Natural killer cell (primary cell): ENCODE measurements around the gene PSMD6. TPM values are rescaled to one million over a fixed set of nuclear protein-coding genes. Genes with fewer than 3 reads are reported as not detected.

ENCODE experiments used
- ATAC-seq, 3 donors: fragments of 150-1000 bp in 2 of 3; fragments of 200-7000 bp in 1 of 3; cut with Tn5 transposase; 1 replicate in 1 of 3; 2 replicates in 2 of 3; pipeline ENCODE4 v1.10.0; 2021; ENCODE audit warnings: mild to moderate bottlenecking in 2 of 3, moderate library complexity in 2 of 3
- DNase-seq, 2 donors: peaks; one replicate each; pipeline versions ENCODE4 v3.0.0 to v3.0.0-alpha.2; 2013 to 2021; ENCODE audit warnings: mixed read lengths in 1 of 2
- H3K27ac ChIP-seq: one replicate; pipeline ENCODE4 v1.5.1; 2013; ENCODE audit warnings: mild to moderate bottlenecking, low read length
- H3K27me3 ChIP-seq: one replicate; pipeline ENCODE4 v1.6.1; 2013; ENCODE audit warnings: low read length; ENCODE audit not compliant: control insufficient read depth, insufficient read depth
- H3K36me3 ChIP-seq: one replicate; pipeline ENCODE4 v1.6.1; 2013; ENCODE audit warnings: low read length; ENCODE audit not compliant: control insufficient read depth, insufficient read depth
- H3K4me1 ChIP-seq: one replicate; pipeline ENCODE4 v1.6.1; 2013; ENCODE audit warnings: low read length; ENCODE audit not compliant: control insufficient read depth, insufficient read depth
- H3K4me3 ChIP-seq: one replicate; pipeline ENCODE4 v1.5.1; 2013; ENCODE audit warnings: low read length
- H3K9me3 ChIP-seq: one replicate; pipeline ENCODE4 v1.6.1; 2013; ENCODE audit warnings: low read length; ENCODE audit not compliant: control insufficient read depth, insufficient read depth
- H3K27ac Mint-ChIP-seq, 2 donors: one replicate each; pipeline ENCODE4 v1.8.0; 2022; ENCODE audit warnings: mild to moderate bottlenecking in 2 of 2, mixed read lengths in 2 of 2, moderate library complexity in 1 of 2
- H3K27me3 Mint-ChIP-seq, 2 donors: one replicate each; pipeline ENCODE4 v1.8.0; 2022; ENCODE audit warnings: low read depth in 2 of 2, mixed read lengths in 2 of 2
- H3K36me3 Mint-ChIP-seq: one replicate; pipeline ENCODE4 v1.8.0; 2022; ENCODE audit warnings: mixed read lengths
- H3K4me1 Mint-ChIP-seq, 2 donors: one replicate each; pipeline ENCODE4 v1.8.0; 2022; ENCODE audit warnings: mixed read lengths in 2 of 2
- H3K4me3 Mint-ChIP-seq: one replicate; pipeline ENCODE4 v1.8.0; 2022; ENCODE audit warnings: mild to moderate bottlenecking, moderate library complexity, mixed read lengths
- H3K9me3 Mint-ChIP-seq, 2 donors: one replicate each; pipeline ENCODE4 v1.8.0; 2022; ENCODE audit warnings: mixed read lengths in 2 of 2
- WGBS: methylation state at CpG from one replicate; pipeline ENCODE4 v1.1.7; 2013; ENCODE audit warnings: missing lambda C conversion rate; ENCODE audit not compliant: insufficient coverage; 5-methylcytosine and 5-hydroxymethylcytosine counted together
- intact Hi-C: fragments of 100-400 bp; cut with micrococcal nuclease; formaldehyde crosslinking; loops from one replicate; pipeline ENCODE4 v1.14.2; 2022
- total RNA-seq, 4 donors: library from RNA; stranded (reverse); fragments of 120-200 nt in 1 of 4; gene quantifications; one replicate each; pipeline versions ENCODE4 v1.2.3 to v1.2.4, GENCODE V29; 2013 to 2022
- TF ChIP-seq, protein P1 (sequence below): fragments of 200-600 bp; IDR thresholded peaks from one replicate; pipeline ENCODE4 v1.8.0; 2022; ENCODE audit warnings: antibody characterized with exemption

Gene PSMD6
- total RNA-seq, 3 donors from 2014 or later (not counting 1 experiment from before 2014, with no cell fraction given) = 84.4 to 105 (median 102) TPM

DNA sequence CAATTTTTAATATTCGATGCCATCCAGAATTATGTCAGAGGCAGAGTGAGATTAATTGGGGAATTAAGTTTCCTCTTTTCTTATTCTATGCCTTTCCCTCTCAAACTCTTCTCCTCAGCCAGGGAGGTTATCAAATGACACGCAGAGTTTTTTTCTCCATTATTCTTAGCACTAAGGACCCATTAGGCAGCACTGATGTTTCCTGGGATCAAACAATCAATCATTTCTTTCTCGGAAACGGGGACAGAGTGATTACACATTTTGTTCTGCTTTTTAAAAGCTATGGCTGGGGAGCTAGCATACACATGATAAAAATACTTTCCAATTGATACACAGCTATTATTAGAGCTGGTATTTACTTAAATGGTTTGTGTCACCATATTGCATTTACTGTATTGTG is 35.3 kb upstream of the PSMD6 start:
- no peak for ATAC-seq
- WGBS = 6% methylated on average over 3 of the region's 4 CpGs
- no peaks in the 10 kb centered on the region for H3K9me3 Mint-ChIP-seq

DNA sequence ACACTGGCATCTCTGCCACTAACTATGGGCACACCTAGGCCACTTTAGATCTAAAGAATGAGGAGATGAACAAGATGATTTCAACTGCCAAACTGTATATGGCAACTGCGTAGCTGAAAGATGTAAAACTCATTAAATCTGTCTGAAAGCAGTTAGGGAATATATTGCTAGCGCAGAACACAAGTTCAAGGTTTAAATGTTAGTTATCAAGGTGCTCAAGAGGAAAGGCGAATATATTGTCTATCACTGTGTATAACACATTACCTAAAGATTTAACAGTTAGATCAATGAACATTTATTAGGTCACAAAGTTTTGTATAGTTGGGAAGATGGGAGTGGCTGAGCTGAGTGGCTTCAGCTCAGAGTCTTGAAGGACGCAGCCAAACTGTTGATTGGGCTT is 33.9 kb upstream of the PSMD6 start:
- intact Hi-C loops = no loop called here
- no peak for DNase-seq
- Mint-ChIP-seq H3K27ac (no peak overlapping the region), H3K9me3 (no peaks in the 10 kb centered on the region), H3K36me3 (no peaks in the 10 kb centered on the region), H3K4me1 (no peaks in the 10 kb centered on the region), H3K4me3 (no peak overlapping the region), H3K27me3 (peaks cover 19 to 45% of the 10 kb centered on the region in 2 donors)
- no peak for ATAC-seq
- peaks cover 5% of the 10 kb centered on the region for H3K27me3 ChIP-seq
- no peaks in the 10 kb centered on the region for H3K36me3 ChIP-seq
- no peaks in the 10 kb centered on the region for H3K4me1 ChIP-seq
- H3K9me3 ChIP-seq = no peaks in the 10 kb centered on the region
- TF ChIP-seq, protein P1, sequence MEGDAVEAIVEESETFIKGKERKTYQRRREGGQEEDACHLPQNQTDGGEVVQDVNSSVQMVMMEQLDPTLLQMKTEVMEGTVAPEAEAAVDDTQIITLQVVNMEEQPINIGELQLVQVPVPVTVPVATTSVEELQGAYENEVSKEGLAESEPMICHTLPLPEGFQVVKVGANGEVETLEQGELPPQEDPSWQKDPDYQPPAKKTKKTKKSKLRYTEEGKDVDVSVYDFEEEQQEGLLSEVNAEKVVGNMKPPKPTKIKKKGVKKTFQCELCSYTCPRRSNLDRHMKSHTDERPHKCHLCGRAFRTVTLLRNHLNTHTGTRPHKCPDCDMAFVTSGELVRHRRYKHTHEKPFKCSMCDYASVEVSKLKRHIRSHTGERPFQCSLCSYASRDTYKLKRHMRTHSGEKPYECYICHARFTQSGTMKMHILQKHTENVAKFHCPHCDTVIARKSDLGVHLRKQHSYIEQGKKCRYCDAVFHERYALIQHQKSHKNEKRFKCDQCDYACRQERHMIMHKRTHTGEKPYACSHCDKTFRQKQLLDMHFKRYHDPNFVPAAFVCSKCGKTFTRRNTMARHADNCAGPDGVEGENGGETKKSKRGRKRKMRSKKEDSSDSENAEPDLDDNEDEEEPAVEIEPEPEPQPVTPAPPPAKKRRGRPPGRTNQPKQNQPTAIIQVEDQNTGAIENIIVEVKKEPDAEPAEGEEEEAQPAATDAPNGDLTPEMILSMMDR = no peak
- no peak overlapping the region for H3K27ac ChIP-seq
- 86% methylated on average over 3 of the region's 4 CpGs for WGBS
- no peak overlapping the region for H3K4me3 ChIP-seq

More for the DNA sequence above, 35.3 kb upstream of the PSMD6 start:
- Histone ChIP-seq H3K27me3 (peaks cover 5% of the 10 kb centered on the region), H3K4me3 (no peak overlapping the region), H3K4me1 (no peaks in the 10 kb centered on the region), H3K36me3 (no peaks in the 10 kb centered on the region), H3K9me3 (no peaks in the 10 kb centered on the region), H3K27ac (no peak overlapping the region)
- Mint-ChIP-seq H3K27me3 (peaks cover 19 to 49% of the 10 kb centered on the region in 2 donors), H3K4me1 (no peaks in the 10 kb centered on the region), H3K36me3 (no peaks in the 10 kb centered on the region), H3K27ac (no peak overlapping the region), H3K4me3 (no peak overlapping the region)
- TF ChIP-seq, protein P1 = no peak
- no peak for DNase-seq
- intact Hi-C loops = no loop called here

DNA sequence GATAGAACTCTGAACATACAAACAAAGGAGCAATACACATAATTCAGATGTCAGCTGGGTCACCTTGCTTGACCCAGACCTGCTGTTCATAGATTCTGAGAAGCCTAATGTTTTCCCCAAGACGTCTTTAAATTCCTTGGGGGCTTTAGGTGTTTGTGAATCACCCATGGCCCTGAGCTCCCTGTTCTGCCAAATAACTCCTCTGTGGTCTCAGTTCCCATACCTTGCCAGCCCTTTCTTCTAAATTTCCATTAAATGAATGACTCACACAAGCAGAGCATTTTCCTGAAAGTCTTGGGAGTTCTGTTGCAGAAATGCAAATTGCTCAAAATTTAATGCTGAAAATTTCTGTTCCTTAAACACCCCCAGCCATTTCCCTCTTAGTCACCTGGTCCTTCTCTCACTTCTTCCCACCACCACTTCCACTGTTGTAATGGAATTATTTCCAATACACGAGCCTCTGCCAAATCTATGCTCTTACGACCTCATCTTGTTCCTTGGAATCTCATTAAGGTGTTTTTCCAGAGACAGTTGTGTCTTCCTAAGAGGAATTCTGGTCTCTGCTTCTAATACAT is 33.4 kb upstream of the PSMD6 start:
- Mint-ChIP-seq H3K36me3 (no peaks in the 10 kb centered on the region), H3K27me3 (peaks cover 19 to 45% of the 10 kb centered on the region in 2 donors), H3K9me3 (no peaks in the 10 kb centered on the region), H3K27ac (no peak overlapping the region), H3K4me1 (no peaks in the 10 kb centered on the region), H3K4me3 (no peak overlapping the region)
- Histone ChIP-seq H3K27me3 (peaks cover 5% of the 10 kb centered on the region), H3K4me3 (no peak overlapping the region), H3K27ac (no peak overlapping the region), H3K36me3 (no peaks in the 10 kb centered on the region), H3K9me3 (no peaks in the 10 kb centered on the region), H3K4me1 (no peaks in the 10 kb centered on the region)
- no peak for DNase-seq
- WGBS = 85% methylated on average over 3 of the region's 3 CpGs
- intact Hi-C loops = no loop called here
- ATAC-seq = no peak
- TF ChIP-seq, protein P1 = no peak

DNA sequence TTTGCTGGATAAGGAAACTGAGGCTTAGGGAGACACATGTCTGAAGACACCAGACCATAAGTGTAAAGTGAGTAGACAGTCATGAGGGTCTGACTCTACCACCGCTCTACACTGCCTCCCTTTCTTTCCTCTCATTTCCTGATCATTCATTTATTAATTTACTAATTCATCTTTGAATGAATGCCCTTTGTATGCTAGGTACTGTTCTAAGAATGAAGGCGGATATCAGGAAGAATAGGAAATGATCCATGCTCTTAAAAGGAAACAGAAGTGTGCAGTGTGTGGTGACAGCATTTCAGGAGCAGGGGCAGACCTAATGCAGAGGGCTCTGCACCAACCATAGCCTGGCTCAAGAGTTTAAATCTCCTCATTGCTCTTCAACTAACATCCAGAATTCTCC is 31.8 kb upstream of the PSMD6 start:
- H3K9me3 Mint-ChIP-seq = no peaks in the 10 kb centered on the region
- WGBS = 86% methylated on average over 1 of the region's 2 CpGs
- H3K27me3 ChIP-seq = peaks cover 8% of the 10 kb centered on the region
- H3K4me3 Mint-ChIP-seq = no peak overlapping the region
- no peaks in the 10 kb centered on the region for H3K4me1 ChIP-seq
- ATAC-seq = no peak
- H3K4me3 ChIP-seq = no peak overlapping the region
- H3K27me3 Mint-ChIP-seq = peaks cover 22 to 39% of the 10 kb centered on the region in 2 donors
- no peak overlapping the region for H3K27ac ChIP-seq
- intact Hi-C loops = no loop called here
- H3K4me1 Mint-ChIP-seq = peaks cover 0 to 4% of the 10 kb centered on the region in 2 donors
- no peak overlapping the region for H3K27ac Mint-ChIP-seq
- TF ChIP-seq, protein P1 = no peak
- no peaks in the 10 kb centered on the region for H3K9me3 ChIP-seq
- no peaks in the 10 kb centered on the region for H3K36me3 ChIP-seq
- no peaks in the 10 kb centered on the region for H3K36me3 Mint-ChIP-seq
- DNase-seq = no peak
